Testis (tissue), 3 donors: ENCODE data around the gene PPARA. TPM values are rescaled to one million over a fixed set of nuclear protein-coding genes. Genes with fewer than 3 reads are reported as not detected.
A peak's percentile ranks its signal among the peaks of the same experiment; 100 is the strongest.

Experiments
- DNase-seq: peaks from one replicate; pipeline ENCODE4 v3.0.0-alpha.2; 2019
- H3K27ac ChIP-seq, 2 donors: fragments of 200-600 bp; sonication (generic); one replicate each; pipeline ENCODE4 v1.5.1; 2019
- H3K27me3 ChIP-seq: fragments of 200-600 bp; sonication (generic); one replicate; pipeline ENCODE4 v1.5.1; 2019
- H3K36me3 ChIP-seq: fragments of 200-600 bp; sonication (generic); one replicate; pipeline ENCODE4 v1.5.1; 2017; ENCODE audit warnings: low read depth; ENCODE audit errors: missing control alignments
- H3K4me1 ChIP-seq: fragments of 200-600 bp; sonication (generic); one replicate; pipeline ENCODE4 v1.5.1; 2019
- H3K4me3 ChIP-seq, 2 donors: fragments of 200-600 bp; sonication (generic); one replicate each; pipeline ENCODE4 v1.5.1; 2017 to 2019
- H3K9me3 ChIP-seq: fragments of 200-600 bp; sonication (generic); one replicate; pipeline ENCODE4 v1.5.1; 2017
- CTCF ChIP-seq, 3 experiments: fragments of 450-650 bp in 2 of 3; fragments of 200-600 bp in 1 of 3; sonication (generic) in 1 of 3; IDR thresholded peaks; one replicate each; pipeline ENCODE4 v1.5.1; 2016 to 2019; ENCODE audit warnings: antibody characterized with exemption in 3 of 3, mild to moderate bottlenecking in 2 of 3, moderate library complexity in 1 of 3
- POLR2A ChIP-seq: fragments of 450-650 bp; IDR thresholded peaks from one replicate; pipeline ENCODE4 v1.6.1; 2017; ENCODE audit warnings: antibody characterized with exemption, mild to moderate bottlenecking, moderate library complexity
- WGBS, 2 donors: methylation state at CpG; one replicate each; pipeline ENCODE4 v1.1.5; 2018; 5-methylcytosine and 5-hydroxymethylcytosine counted together
- intact Hi-C: fragments of 100-400 bp; cut with DNase I; formaldehyde crosslinking; loops from one replicate; pipeline ENCODE4 v1.15.1; 2023; ENCODE audit warnings: low total_unique reads
- polyA plus RNA-seq: library from polyadenylated mRNA; stranded (reverse); fragments of 350-450 nt; fragmentation: Illumina TruSeq; extraction: RNeasy Lipid Tissue Mini Kit (QIAGEN cat#74804); gene quantifications from one replicate; pipeline ENCODE4 v1.2.3, GENCODE V29; 2014; ENCODE audit warnings: low read depth, low replicate concordance; ENCODE audit not compliant: insufficient read depth
- total RNA-seq, 2 donors: library from RNA; depleted of rRNA; stranded (reverse); fragments of >200 nt; gene quantifications; one replicate each; pipeline ENCODE4 v1.2.3, GENCODE V29; 2016

The PPARA gene
- total and polyA plus RNA-seq, 3 donors from 2014 or later, result 4.8 to 19.9 (median 18.1) TPM

- no peaks in the 10 kb centered on the region for H3K36me3 ChIP-seq
Observed at GRCh38 chr22:46242076-46242475, 91.8 kb downstream of the PPARA start.

GRCh38 chr22:46244771-46245170, 94.4 kb downstream of the PPARA start:
- Histone ChIP-seq H3K36me3 (no peaks in the 10 kb centered on the region), H3K27ac (peak overlapping the region; percentile 7 to 9), H3K4me3 (no peak overlapping the region), H3K27me3 (no peaks in the 10 kb centered on the region), H3K9me3 (no peaks in the 10 kb centered on the region), H3K4me1 (peaks cover 37% of the 10 kb centered on the region)
- WGBS, 2 donors, result 63 to 88% methylated on average over 8 to 9 of the region's 9 CpGs
- intact Hi-C loops, result no loop called here
- TF ChIP-seq CTCF (IDR thresholded peaks at IDR 0.05) (no peak), POLR2A (no peak)
- no peak for DNase-seq

More at GRCh38 chr22:46242076-46242475, 91.8 kb downstream of the PPARA start:
- intact Hi-C loops, result no loop called here
- Histone ChIP-seq H3K4me1 (peaks cover 31% of the 10 kb centered on the region), H3K9me3 (no peaks in the 10 kb centered on the region), H3K27me3 (no peaks in the 10 kb centered on the region), H3K4me3 (no peak overlapping the region), H3K27ac (no peak overlapping the region)
- 56% methylated on average over 10 of the region's 10 CpGs for WGBS, 2 donors
- DNase-seq, result no peak
- TF ChIP-seq POLR2A (no peak), CTCF (IDR thresholded peaks at IDR 0.05) (no peak)

- no peak for DNase-seq
- Histone ChIP-seq H3K36me3 (no peaks in the 10 kb centered on the region), H3K9me3 (no peaks in the 10 kb centered on the region), H3K4me1 (peaks cover 37% of the 10 kb centered on the region), H3K27ac (peak overlapping the region in 1 of 2 donors; percentile 43), H3K27me3 (no peaks in the 10 kb centered on the region), H3K4me3 (no peak overlapping the region)
- TF ChIP-seq CTCF (IDR thresholded peaks at IDR 0.05) (no peak), POLR2A (no peak)
- WGBS, 2 donors, result 60 to 72% methylated on average over 16 of the region's 16 CpGs
- intact Hi-C loops, result no loop called here
Observed at GRCh38 chr22:46245511-46245910, 95.2 kb downstream of the PPARA start.

DNA sequence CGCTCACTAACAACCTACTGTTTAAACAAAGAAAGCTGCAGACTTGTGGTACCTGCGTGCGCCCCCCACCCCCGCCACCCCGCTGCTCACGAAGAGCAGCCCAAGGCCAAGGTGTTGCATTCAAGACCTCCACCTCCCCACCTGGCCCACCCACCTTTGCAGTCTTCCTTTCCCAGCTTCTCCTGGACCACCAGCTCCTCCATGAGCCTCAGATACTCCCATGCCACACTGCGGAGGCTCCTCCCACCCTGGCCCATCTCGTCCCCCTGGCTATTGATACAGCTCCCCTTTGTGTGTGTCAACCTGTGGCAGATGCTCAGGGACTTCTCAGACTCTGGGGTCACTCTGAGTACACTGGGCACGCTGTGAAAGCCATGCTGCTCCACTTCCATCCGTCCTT, 95.9 kb downstream of the PPARA start:
- Histone ChIP-seq H3K27me3 (no peaks in the 10 kb centered on the region), H3K36me3 (no peaks in the 10 kb centered on the region), H3K9me3 (no peaks in the 10 kb centered on the region), H3K4me3 (no peak overlapping the region), H3K27ac (no peak overlapping the region), H3K4me1 (peaks cover 42% of the 10 kb centered on the region)
- 92% methylated on average over 9 to 10 of the region's 10 CpGs for WGBS, 2 donors
- DNase-seq, result no peak
- TF ChIP-seq POLR2A (no peak), CTCF (IDR thresholded peaks at IDR 0.05) (no peak)
- intact Hi-C loops, result no loop called here

DNA sequence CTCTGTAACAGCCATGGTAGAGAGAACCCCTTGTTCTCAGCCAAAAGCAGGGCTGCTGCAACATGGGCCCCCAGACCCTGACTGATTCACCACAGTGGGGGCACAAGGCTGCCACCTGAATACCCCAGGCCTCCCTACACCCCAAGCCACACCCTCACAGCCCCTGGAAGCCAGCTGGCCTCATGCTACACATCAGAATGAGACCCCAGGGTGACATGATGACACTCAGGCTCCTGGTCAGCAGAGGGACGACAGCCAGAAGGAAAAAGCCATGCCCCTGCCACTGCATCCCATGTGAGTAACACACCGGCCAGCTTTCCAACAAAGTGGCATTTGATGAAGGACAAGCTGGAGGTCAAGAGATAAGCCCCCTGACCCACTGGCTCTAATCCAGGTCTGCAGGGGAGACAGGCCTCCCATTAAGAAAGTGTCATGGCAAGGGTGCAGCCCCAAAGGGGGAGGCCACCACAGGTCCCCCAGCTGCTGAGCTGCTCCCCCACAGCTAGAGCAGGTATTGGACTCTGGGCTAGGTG, 97.2 kb downstream of the PPARA start:
- no peak for DNase-seq
- Histone ChIP-seq H3K27ac (no peak overlapping the region), H3K4me1 (peaks cover 36% of the 10 kb centered on the region), H3K27me3 (no peaks in the 10 kb centered on the region), H3K9me3 (no peaks in the 10 kb centered on the region), H3K36me3 (no peaks in the 10 kb centered on the region), H3K4me3 (no peak overlapping the region)
- 67 to 69% methylated on average over 2 of the region's 2 CpGs for WGBS, 2 donors
- intact Hi-C loops, result no loop called here
- TF ChIP-seq CTCF (IDR thresholded peaks at IDR 0.05) (no peak), POLR2A (no peak)
